SU-DHL-6 (cell line): ENCODE results near the gene ORM2.

Experiments used
- H2AFZ ChIP-seq: fragments of 200-600 bp; sonication (generic); 2 replicates; pipeline ENCODE4 v1.6.1; 2014; ENCODE audit warnings: low read depth, mild to moderate bottlenecking, moderate library complexity, mixed read lengths, antibody characterized with exemption, low read length; ENCODE audit not compliant: severe bottlenecking
- H3F3A ChIP-seq: fragments of 200-600 bp; shearing (Covaris generic); 2 replicates; pipeline ENCODE4 v1.6.0; 2016; ENCODE audit warnings: antibody characterized with exemption, mild to moderate bottlenecking; ENCODE audit not compliant: insufficient read depth
- H3K27ac ChIP-seq: fragments of 200-600 bp; sonication (generic); 2 replicates; pipeline ENCODE4 v1.5.1; 2016; ENCODE audit warnings: low read depth, mild to moderate bottlenecking, low read length, moderate library complexity, mixed read lengths
- H3K27me3 ChIP-seq: fragments of 200-600 bp; sonication (generic), shearing (Covaris generic); 2 replicates; pipeline ENCODE4 v1.6.0; 2014; ENCODE audit warnings: mild to moderate bottlenecking, low read length
- H3K36me3 ChIP-seq: fragments of 200-600 bp; sonication (generic); 2 replicates; pipeline ENCODE4 v1.6.1; 2014; ENCODE audit warnings: mild to moderate bottlenecking, low read length, mixed read lengths
- H3K4me2 ChIP-seq: fragments of 300-600, 200-600 bp; shearing (Covaris generic), sonication (generic); 2 replicates; pipeline ENCODE4 v1.6.0; 2014; ENCODE audit warnings: low read length, low read depth, mild to moderate bottlenecking; ENCODE audit not compliant: poor library complexity, severe bottlenecking
- H3K4me3 ChIP-seq: fragments of 200-600 bp; sonication (generic); 2 replicates; pipeline ENCODE4 v1.5.1; 2014; ENCODE audit warnings: antibody characterized with exemption, low read length, mild to moderate bottlenecking, mixed read lengths; ENCODE audit not compliant: insufficient read depth, poor library complexity, severe bottlenecking
- H3K79me2 ChIP-seq: fragments of 200-600 bp; sonication (generic); 2 replicates; pipeline ENCODE4 v1.6.1; 2014; ENCODE audit warnings: mild to moderate bottlenecking, low read length, moderate library complexity; ENCODE audit not compliant: insufficient read depth
- H3K9ac ChIP-seq: fragments of 200-600 bp; sonication (generic); 2 replicates; pipeline ENCODE4 v1.7.0; 2014; ENCODE audit warnings: mild to moderate bottlenecking, low read length
- H3K9me2 ChIP-seq: fragments of 200-600 bp; sonication (generic); replicated peaks from 2 replicates; pipeline ENCODE4 v1.6.1; 2014; ENCODE audit warnings: low read length; ENCODE audit not compliant: insufficient read depth
- H3K9me3 ChIP-seq: fragments of 200-600 bp; sonication (generic); 2 replicates; pipeline ENCODE4 v1.6.1; 2014; ENCODE audit warnings: low read length, mixed read lengths; ENCODE audit not compliant: insufficient read depth
- H4K20me1 ChIP-seq: fragments of 200-600 bp; sonication (generic); 2 replicates; pipeline ENCODE4 v1.6.1; 2014; ENCODE audit warnings: low read depth, mild to moderate bottlenecking, antibody characterized with exemption, low read length, moderate library complexity, mixed read lengths
- CTCF ChIP-seq: fragments of 200-600 bp; sonication (generic); IDR thresholded peaks from one replicate; pipeline ENCODE4 v1.5.1; 2017; ENCODE audit warnings: antibody characterized with exemption, mild to moderate bottlenecking, low read length, moderate library complexity; ENCODE audit not compliant: insufficient read depth, poor library complexity, severe bottlenecking
- EZH2phosphoT487 ChIP-seq: fragments of 200-600 bp; sonication (generic), shearing (Covaris generic); conservative IDR thresholded peaks from 2 replicates; pipeline ENCODE4 v1.6.1; 2018; ENCODE audit warnings: mild to moderate bottlenecking, antibody characterized with exemption, low read length, moderate library complexity, mixed read lengths

Gene ORM2

DNA sequence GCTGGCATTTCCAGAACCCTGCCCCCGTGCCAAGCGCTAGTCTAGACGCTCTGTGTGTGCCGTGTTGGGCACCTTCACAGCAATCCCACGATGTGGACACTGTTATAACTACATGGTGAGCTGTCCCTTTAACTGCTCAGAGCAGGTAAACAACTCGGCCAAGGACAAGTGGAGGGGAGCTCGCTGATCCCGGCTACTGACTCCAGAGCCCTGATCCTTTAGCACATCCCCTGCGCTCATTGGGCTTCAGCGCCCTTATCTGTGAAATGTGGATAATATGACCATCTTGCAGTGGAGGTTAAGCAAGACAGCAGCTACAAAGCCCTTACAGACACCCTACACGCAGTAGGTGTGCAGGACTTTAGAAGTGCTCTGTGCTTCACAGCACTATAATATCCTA, 16.5 kb downstream of the ORM2 start:
- no peaks in the 10 kb centered on the region for H3K9me2 ChIP-seq
- H3K4me3 ChIP-seq = no peak overlapping the region
- H3K9me3 ChIP-seq = no peaks in the 10 kb centered on the region
- H3K9ac ChIP-seq = no peak overlapping the region
- H3K36me3 ChIP-seq = peaks cover 32% of the 10 kb centered on the region
- H2AFZ ChIP-seq = no peak overlapping the region
- no peak for TF ChIP-seq CTCF
- no peak for TF ChIP-seq EZH2phosphoT487
- H3K4me2 ChIP-seq = no peak overlapping the region
- H3K79me2 ChIP-seq = no peaks in the 10 kb centered on the region
- no peak overlapping the region for H3K27ac ChIP-seq
- no peaks in the 10 kb centered on the region for H3K27me3 ChIP-seq
- 0 out of 2 replicates have a peak, but pooled peaks cover 3% of the 10 kb centered on the region for H3F3A ChIP-seq
- no peaks in the 10 kb centered on the region for H4K20me1 ChIP-seq

DNA sequence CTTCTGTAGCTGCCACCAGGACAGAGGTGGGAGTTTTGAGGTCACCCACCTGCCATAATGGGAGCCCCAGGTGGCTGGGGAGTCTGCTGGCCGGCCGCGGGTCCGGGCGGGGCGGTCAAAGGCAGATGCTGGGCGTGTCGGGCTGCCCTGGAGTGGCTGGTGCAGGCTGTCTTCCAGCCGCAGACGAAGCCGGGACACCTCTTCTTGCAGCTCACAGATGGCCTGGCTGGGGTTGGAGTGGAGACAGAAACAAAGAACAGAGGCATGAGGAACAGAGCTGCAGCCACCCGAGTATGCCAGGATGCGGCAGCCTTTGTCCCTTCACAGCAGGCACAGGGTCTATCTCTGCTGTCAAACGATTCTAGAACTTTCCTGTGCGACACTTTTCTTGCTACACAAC, 18.0 kb downstream of the ORM2 start:
- Histone ChIP-seq H3K79me2 (no peaks in the 10 kb centered on the region), H2AFZ (no peak overlapping the region), H3K36me3 (peaks cover 35% of the 10 kb centered on the region), H3K9me3 (no peaks in the 10 kb centered on the region), H3K9me2 (no peaks in the 10 kb centered on the region), H4K20me1 (no peaks in the 10 kb centered on the region), H3K27ac (no peak overlapping the region), H3K4me2 (no peak overlapping the region), H3K9ac (no peak overlapping the region), H3K4me3 (no peak overlapping the region), H3F3A (no peaks in the 10 kb centered on the region), H3K27me3 (no peaks in the 10 kb centered on the region)
- TF ChIP-seq CTCF (no peak), EZH2phosphoT487 (no peak)

- peaks cover 39% of the 10 kb centered on the region for H3K36me3 ChIP-seq
- no peaks in the 10 kb centered on the region for H3K27me3 ChIP-seq
- no peak overlapping the region for H3K4me3 ChIP-seq
- H3K27ac ChIP-seq = peak overlapping the region; percentile 55
- H3F3A ChIP-seq = no peaks in the 10 kb centered on the region
- 0 out of 2 replicates have a peak overlapping the region, but pooled peaks have one; percentile 2 for H3K9ac ChIP-seq
- TF ChIP-seq CTCF (no peak), EZH2phosphoT487 (no peak)
- no peak overlapping the region for H3K4me2 ChIP-seq
- no peak overlapping the region for H2AFZ ChIP-seq
- H3K9me3 ChIP-seq = no peaks in the 10 kb centered on the region
- no peaks in the 10 kb centered on the region for H3K79me2 ChIP-seq
- H3K9me2 ChIP-seq = no peaks in the 10 kb centered on the region
- no peaks in the 10 kb centered on the region for H4K20me1 ChIP-seq
Measured at GRCh38 chr9:114348261-114348905, 18.7 kb downstream of the ORM2 start.
